Raji (cell line): ENCODE measurements around the gene SRPRB.

ENCODE experiments used
- POLR2A ChIP-seq: IDR thresholded peaks from 2 replicates; pipeline ENCODE4 v1.6.1; 2011; ENCODE audit warnings: low read depth, low read length, control low read depth; ENCODE audit not compliant: insufficient read depth

The SRPRB gene

GRCh38 chr3:133769536-133769935 lies 36.1 kb upstream of the SRPRB start:
- no peak for TF ChIP-seq POLR2A

- no peak for TF ChIP-seq POLR2A
Measured at GRCh38 chr3:133773732-133774131, 31.9 kb upstream of the SRPRB start.

- TF ChIP-seq POLR2A = no peak
Measured at GRCh38 chr3:133775309-133775708, 30.3 kb upstream of the SRPRB start.

- no peak for TF ChIP-seq POLR2A
Measured at GRCh38 chr3:133775835-133776234, 29.8 kb upstream of the SRPRB start.

- TF ChIP-seq POLR2A = no peak
Measured at GRCh38 chr3:133776794-133777438, 28.7 kb upstream of the SRPRB start.

- TF ChIP-seq POLR2A = no peak
Measured at GRCh38 chr3:133777807-133778568, 27.6 kb upstream of the SRPRB start.

GRCh38 chr3:133779626-133780203 lies 25.9 kb upstream of the SRPRB start:
- TF ChIP-seq POLR2A = no peak

GRCh38 chr3:133781570-133781969 lies 24.0 kb upstream of the SRPRB start:
- TF ChIP-seq POLR2A = no peak

GRCh38 chr3:133782454-133782853 lies 23.2 kb upstream of the SRPRB start:
- no peak for TF ChIP-seq POLR2A

- no peak for TF ChIP-seq POLR2A
Measured at GRCh38 chr3:133783762-133784161, 21.9 kb upstream of the SRPRB start.

GRCh38 chr3:133788024-133788423 lies 17.6 kb upstream of the SRPRB start:
- no peak for TF ChIP-seq POLR2A

GRCh38 chr3:133792171-133792763 lies 13.3 kb upstream of the SRPRB start:
- TF ChIP-seq POLR2A = no peak

GRCh38 chr3:133797396-133798105 lies 8.1 kb upstream of the SRPRB start:
- no peak for TF ChIP-seq POLR2A

GRCh38 chr3:133799794-133800585 lies 5.6 kb upstream of the SRPRB start:
- TF ChIP-seq POLR2A = no peak
